Type B pancreatic cell (in vitro differentiated cells): ENCODE measurements around the gene PDZD4. TPM values are rescaled to one million over a fixed set of nuclear protein-coding genes. Genes with fewer than 3 reads are reported as not detected.

ENCODE experiments used
- DNase-seq: peaks from one replicate; pipeline ENCODE4 v3.0.0; 2021; ENCODE audit warnings: mixed read lengths; ENCODE audit not compliant: unreplicated experiment; ENCODE audit errors: extremely low spot score
- H3K27ac Mint-ChIP-seq: 2 replicates; pipeline ENCODE4 v1.8.0; 2021; ENCODE audit warnings: mild to moderate bottlenecking, mixed read lengths
- H3K27me3 Mint-ChIP-seq: 2 replicates; pipeline ENCODE4 v1.8.0; 2021; ENCODE audit warnings: mixed read lengths
- H3K36me3 Mint-ChIP-seq: 2 replicates; pipeline ENCODE4 v1.8.0; 2021; ENCODE audit warnings: mixed read lengths
- H3K4me1 Mint-ChIP-seq: one replicate; pipeline ENCODE4 v1.8.0; 2021; ENCODE audit warnings: mixed read lengths; ENCODE audit not compliant: unreplicated experiment
- H3K4me3 Mint-ChIP-seq: 2 replicates; pipeline ENCODE4 v1.8.0; 2021; ENCODE audit warnings: mild to moderate bottlenecking, mixed read lengths
- H3K9me3 Mint-ChIP-seq: 2 replicates; pipeline ENCODE4 v1.8.0; 2021; ENCODE audit warnings: mixed read lengths
- CTCF ChIP-seq: fragments of 200-600 bp; sonication (generic); conservative IDR thresholded peaks from 2 replicates; pipeline ENCODE4 v1.5.0; 2021; ENCODE audit warnings: antibody characterized with exemption, mild to moderate bottlenecking
- total RNA-seq: library from RNA; stranded (reverse); gene quantifications from 2 replicates; pipeline ENCODE4 v1.2.1, GENCODE V29; 2021; ENCODE audit warnings: low replicate concordance

Gene PDZD4
- total RNA-seq, 1 donor from 2014 or later: 23.9 TPM

GRCh38 chrX:153827016-153827415, 3.3 kb downstream of the PDZD4 start:
- Mint-ChIP-seq H3K4me1 (no peaks in the 10 kb centered on the region), H3K27me3 (peaks cover 38% of the 10 kb centered on the region), H3K36me3 (peaks cover 9% of the 10 kb centered on the region), H3K9me3 (peaks cover 9% of the 10 kb centered on the region), H3K4me3 (no peak overlapping the region), H3K27ac (no peak overlapping the region)
- no peak for DNase-seq
- TF ChIP-seq CTCF: no peak

GRCh38 chrX:153825042-153825441, 5.3 kb downstream of the PDZD4 start:
- no peak overlapping the region for H3K4me3 Mint-ChIP-seq
- no peak for TF ChIP-seq CTCF
- no peak overlapping the region for H3K27ac Mint-ChIP-seq
- DNase-seq: no peak
- no peaks in the 10 kb centered on the region for H3K4me1 Mint-ChIP-seq
- peaks cover 28% of the 10 kb centered on the region for H3K27me3 Mint-ChIP-seq
- peaks cover 9% of the 10 kb centered on the region for H3K36me3 Mint-ChIP-seq
- H3K9me3 Mint-ChIP-seq: peaks cover 9% of the 10 kb centered on the region

- no peak for DNase-seq
Observed at GRCh38 chrX:153824348-153824747, 6.0 kb downstream of the PDZD4 start.

GRCh38 chrX:153821066-153821465, 9.3 kb downstream of the PDZD4 start:
- H3K27ac Mint-ChIP-seq: no peak overlapping the region
- no peak overlapping the region for H3K4me3 Mint-ChIP-seq
- DNase-seq: no peak
- H3K27me3 Mint-ChIP-seq: peaks cover 4% of the 10 kb centered on the region
- H3K4me1 Mint-ChIP-seq: no peaks in the 10 kb centered on the region
- TF ChIP-seq CTCF: no peak
- H3K36me3 Mint-ChIP-seq: no peaks in the 10 kb centered on the region
- no peaks in the 10 kb centered on the region for H3K9me3 Mint-ChIP-seq

More at GRCh38 chrX:153824348-153824747, 6.0 kb downstream of the PDZD4 start:
- Mint-ChIP-seq H3K27ac (no peak overlapping the region), H3K4me1 (no peaks in the 10 kb centered on the region), H3K9me3 (peaks cover 9% of the 10 kb centered on the region), H3K4me3 (no peak overlapping the region), H3K36me3 (peaks cover 9% of the 10 kb centered on the region), H3K27me3 (peaks cover 28% of the 10 kb centered on the region)
- no peak for TF ChIP-seq CTCF

- no peak for TF ChIP-seq CTCF
- Mint-ChIP-seq H3K27ac (no peak overlapping the region), H3K36me3 (no peaks in the 10 kb centered on the region), H3K4me1 (no peaks in the 10 kb centered on the region), H3K9me3 (no peaks in the 10 kb centered on the region), H3K4me3 (no peak overlapping the region), H3K27me3 (peaks cover 1% of the 10 kb centered on the region)
- DNase-seq: no peak
Observed at GRCh38 chrX:153820601-153821000, 9.7 kb downstream of the PDZD4 start.
